ENCODE results near the gene DNAJC8.

Gene DNAJC8

GRCh38 chr1:28232558-28233263 lies at the start of gene DNAJC8:
DNAJC8 (minus strand) TSS chr1:28233029; CDS start chr1:28232998, 31 bp downstream.
- in situ Hi-C loops (cut with HindIII; ENCODE audit: low sequenced_read_pairs) = no loop called here

- in situ Hi-C loops (cut with HindIII; ENCODE audit: low sequenced_read_pairs) = no loop called here
These were observed 49.0 kb upstream of the DNAJC8 start for GRCh38 chr1:28281608-28282425.

- in situ Hi-C loops (cut with HindIII; ENCODE audit: low sequenced_read_pairs) = no loop called here
These were observed 48.1 kb upstream of the DNAJC8 start for GRCh38 chr1:28280977-28281381.

GRCh38 chr1:28280501-28280900 lies 47.7 kb upstream of the DNAJC8 start:
- in situ Hi-C loops (cut with HindIII; ENCODE audit: low sequenced_read_pairs) = no loop called here

GRCh38 chr1:28279721-28280120 lies 46.9 kb upstream of the DNAJC8 start:
- in situ Hi-C loops (cut with HindIII; ENCODE audit: low sequenced_read_pairs) = no loop called here

GRCh38 chr1:28278763-28279162 lies 45.9 kb upstream of the DNAJC8 start:
- in situ Hi-C loops (cut with HindIII; ENCODE audit: low sequenced_read_pairs) = no loop called here

GRCh38 chr1:28273216-28273860 lies 40.5 kb upstream of the DNAJC8 start:
- in situ Hi-C loops (cut with HindIII; ENCODE audit: low sequenced_read_pairs) = no loop called here

- in situ Hi-C loops (cut with HindIII; ENCODE audit: low sequenced_read_pairs) = no loop called here
These were observed 39.5 kb upstream of the DNAJC8 start for GRCh38 chr1:28272215-28272852.

- in situ Hi-C loops (cut with HindIII; ENCODE audit: low sequenced_read_pairs) = no loop called here
These were observed 36.7 kb upstream of the DNAJC8 start for GRCh38 chr1:28269529-28269928.

GRCh38 chr1:28267633-28268032 lies 34.8 kb upstream of the DNAJC8 start:
- in situ Hi-C loops (cut with HindIII; ENCODE audit: low sequenced_read_pairs) = no loop called here

GRCh38 chr1:28266920-28267322 lies 34.1 kb upstream of the DNAJC8 start:
- in situ Hi-C loops (cut with HindIII; ENCODE audit: low sequenced_read_pairs) = no loop called here

- in situ Hi-C loops (cut with HindIII; ENCODE audit: low sequenced_read_pairs) = no loop called here
These were observed 32.7 kb upstream of the DNAJC8 start for GRCh38 chr1:28265577-28265976.

- in situ Hi-C loops (cut with HindIII; ENCODE audit: low sequenced_read_pairs) = no loop called here
These were observed 32.1 kb upstream of the DNAJC8 start for GRCh38 chr1:28264897-28265296.

GRCh38 chr1:28260803-28261174 lies 28.0 kb upstream of the DNAJC8 start:
- in situ Hi-C loops (cut with HindIII; ENCODE audit: low sequenced_read_pairs) = no loop called here

- in situ Hi-C loops (cut with HindIII; ENCODE audit: low sequenced_read_pairs) = no loop called here
These were observed 27.3 kb upstream of the DNAJC8 start for GRCh38 chr1:28259934-28260802.

GRCh38 chr1:28259252-28259933 lies 26.6 kb upstream of the DNAJC8 start, which contains the start of gene SESN2:
SESN2 (plus strand) TSS chr1:28259518; CDS start chr1:28259848, 330 bp downstream.
- in situ Hi-C loops (cut with HindIII; ENCODE audit: low sequenced_read_pairs) = no loop called here

- in situ Hi-C loops (cut with HindIII; ENCODE audit: low sequenced_read_pairs) = no loop called here
These were observed 25.9 kb upstream of the DNAJC8 start for GRCh38 chr1:28258628-28259251.

- in situ Hi-C loops (cut with HindIII; ENCODE audit: low sequenced_read_pairs) = no loop called here
These were observed 24.9 kb upstream of the DNAJC8 start for GRCh38 chr1:28257736-28258135.

- in situ Hi-C loops (cut with HindIII; ENCODE audit: low sequenced_read_pairs) = no loop called here
These were observed 23.5 kb upstream of the DNAJC8 start for GRCh38 chr1:28256197-28256827.
